NOMO-1 treated with dmso at 0.1 percent for 144 hours (cell line): ENCODE data around the gene ACSL3.
"Not testable (repeated sequence)": the region's sequence is repeated elsewhere in the genome, so short reads cannot be mapped to it uniquely, and the experiment has no call there.

Experiments
- DNase-seq: peaks from one replicate; lab custom pipeline; 2025; ENCODE audit not compliant: unreplicated experiment; lab: John Stamatoyannopoulos, UW

Gene ACSL3

GRCh38 chr2:222860740-222861410 is at the start of gene ACSL3:
TSS of gene ACSL3 (plus strand) at chr2:222861036. CDS start at chr2:222908773, 47,737 bp downstream.
- DNase-seq, result peak; percentile 90

GRCh38 chr2:222811828-222812227 is 49.0 kb upstream of the ACSL3 start:
- no peak for DNase-seq

GRCh38 chr2:222813177-222813843 is 47.5 kb upstream of the ACSL3 start:
- no peak for DNase-seq

GRCh38 chr2:222819722-222820333 is 41.0 kb upstream of the ACSL3 start:
- DNase-seq, result no peak

- DNase-seq, result no peak
These were observed 37.5 kb upstream of the ACSL3 start for GRCh38 chr2:222823183-222823930.

- DNase-seq, result no peak
These were observed 35.8 kb upstream of the ACSL3 start for GRCh38 chr2:222825031-222825430.

GRCh38 chr2:222827417-222827816 is 33.4 kb upstream of the ACSL3 start:
- no peak for DNase-seq

- DNase-seq, result no peak
These were observed 32.3 kb upstream of the ACSL3 start for GRCh38 chr2:222828572-222828971.

GRCh38 chr2:222830164-222830563 is 30.7 kb upstream of the ACSL3 start:
- no peak for DNase-seq

GRCh38 chr2:222833410-222833809 is 27.4 kb upstream of the ACSL3 start:
- DNase-seq, result no peak

- no peak for DNase-seq
These were observed 25.6 kb upstream of the ACSL3 start for GRCh38 chr2:222835143-222835822.

- DNase-seq, result no peak
These were observed 25.0 kb upstream of the ACSL3 start for GRCh38 chr2:222835823-222836151.

GRCh38 chr2:222837643-222838056 is 23.2 kb upstream of the ACSL3 start:
- no peak for DNase-seq

- no peak for DNase-seq
These were observed 20.6 kb upstream of the ACSL3 start for GRCh38 chr2:222840060-222840802.

GRCh38 chr2:222842491-222843174 is 18.2 kb upstream of the ACSL3 start:
- no peak for DNase-seq

GRCh38 chr2:222844323-222844722 is 16.5 kb upstream of the ACSL3 start:
- peak; percentile 82 for DNase-seq

GRCh38 chr2:222845314-222845713 is 15.5 kb upstream of the ACSL3 start:
- not testable (repeated sequence) for DNase-seq

GRCh38 chr2:222846003-222846402 is 14.8 kb upstream of the ACSL3 start:
- DNase-seq, result no peak

GRCh38 chr2:222848031-222848430 is 12.8 kb upstream of the ACSL3 start:
- DNase-seq, result not testable (repeated sequence)

- DNase-seq, result no peak
These were observed 12.0 kb upstream of the ACSL3 start for GRCh38 chr2:222848862-222849261.
